Panc1 (cell line): ENCODE results near the gene ZNF282. TPM values are rescaled to one million over a fixed set of nuclear protein-coding genes. Genes with fewer than 3 reads are reported as not detected.

ENCODE experiments used
- ATAC-seq: fragments of 200-7000 bp; cut with Tn5 transposase; 2 replicates; pipeline ENCODE4 v1.9.1; 2020; ENCODE audit warnings: mild to moderate bottlenecking, moderate library complexity
- BruUV-seq: library from RNA; stranded (reverse); fragments of 400-500 nt; replicated peaks from 2 replicates; lab custom pipeline; 2021; lab: Mats Ljungman, UMichigan
- CTCF ChIA-PET: fragments of 300-600 bp; sonication (Branson Sonifier 250); formaldehyde crosslinking; loops from one replicate; lab custom pipeline; 2022; ENCODE audit warnings: antibody characterized with exemption; lab: Charles Lee
- POLR2A ChIA-PET: fragments of 300-600 bp; sonication (Branson Sonifier 250); formaldehyde crosslinking; loops from one replicate; lab custom pipeline; 2022; ENCODE audit warnings: antibody characterized with exemption; lab: Charles Lee
- DNase-seq: peaks from one replicate; pipeline ENCODE4 v3.0.0-alpha.2; 2010; ENCODE audit warnings: low read depth, low spot score
- H3K27ac ChIP-seq: 2 replicates; pipeline ENCODE4 v1.5.1; 2011; ENCODE audit warnings: mild to moderate bottlenecking, low read length, inconsistent platforms
- H3K27me3 ChIP-seq: fragments of 200-500 bp; sonication (Bioruptor generic); 2 replicates; pipeline ENCODE4 v1.6.0; 2014; ENCODE audit warnings: low read length, inconsistent platforms; ENCODE audit not compliant: control insufficient read depth, insufficient read depth
- H3K36me3 ChIP-seq: fragments of 200-500 bp; sonication (Bioruptor generic); 2 replicates; pipeline ENCODE4 v1.5.1; 2014; ENCODE audit warnings: inconsistent platforms, mild to moderate bottlenecking, low read length, moderate library complexity; ENCODE audit not compliant: control insufficient read depth, insufficient read depth
- H3K4me1 ChIP-seq: 2 replicates; pipeline ENCODE4 v1.5.1; 2011; ENCODE audit warnings: inconsistent platforms, mild to moderate bottlenecking, low read length, moderate library complexity; ENCODE audit not compliant: control insufficient read depth, insufficient read depth
- H3K4me3 ChIP-seq, 2 experiments: 2 replicates each; pipeline ENCODE4 v1.5.1; 2011 to 2012; ENCODE audit warnings: low read depth in 2 of 2, low read length in 2 of 2, mild to moderate bottlenecking in 2 of 2, inconsistent platforms in 1 of 2, moderate library complexity in 1 of 2
- H3K9me3 ChIP-seq: fragments of 200-500 bp; sonication (Bioruptor generic); 2 replicates; pipeline ENCODE4 v1.5.1; 2014; ENCODE audit warnings: low read depth, mild to moderate bottlenecking, inconsistent platforms, low read length, moderate library complexity; ENCODE audit not compliant: control insufficient read depth, insufficient read depth
- POLR2AphosphoS5 ChIP-seq: IDR thresholded peaks from 2 replicates; pipeline ENCODE4 v1.6.1; 2012; ENCODE audit warnings: mild to moderate bottlenecking, low read depth, low read length, moderate library complexity
- REST ChIP-seq, 2 experiments: IDR thresholded peaks; 2 replicates each; pipeline ENCODE4 v1.6.1; 2011 to 2012; ENCODE audit warnings: low read depth in 2 of 2, control low read depth in 1 of 2, low read length in 1 of 2, mild to moderate bottlenecking in 1 of 2, moderate library complexity in 1 of 2; ENCODE audit not compliant: insufficient read depth in 1 of 2
- SIN3A ChIP-seq: IDR thresholded peaks from 2 replicates; pipeline ENCODE4 v1.6.1; 2012; ENCODE audit warnings: low read depth, mild to moderate bottlenecking, low read length, moderate library complexity, borderline replicate concordance; ENCODE audit not compliant: insufficient read depth
- TCF7L2 ChIP-seq: IDR thresholded peaks from 2 replicates; pipeline ENCODE4 v1.6.1; 2011; ENCODE audit warnings: mild to moderate bottlenecking, low read depth, low read length, inconsistent platforms
- in situ Hi-C: cut with HindIII; loops from 2 replicates; pipeline ENCODE4 v1.10.0; 2016; ENCODE audit warnings: low sequenced_read_pairs, low pct_unique_long_range_greater_than_20kb
- intact Hi-C: fragments of 100-400 bp; cut with micrococcal nuclease; formaldehyde crosslinking; loops from one replicate; pipeline ENCODE4 v1.10.0; 2022; ENCODE audit not compliant: unreplicated experiment
- total RNA-seq: library from RNA; stranded (reverse); gene quantifications from one replicate; pipeline ENCODE4 v1.2.1, GENCODE V29; 2021; ENCODE audit not compliant: unreplicated experiment
- TF ChIP-seq, protein P1 (sequence below): fragments of 450-650 bp; IDR thresholded peaks from 2 replicates; pipeline ENCODE4 v1.5.1; 2017; ENCODE audit warnings: mild to moderate bottlenecking

ZNF282 gene
- total RNA-seq, 1 experiment from 2014 or later, result 31.6 TPM

- Histone ChIP-seq H3K4me1 (no peaks in the 10 kb centered on the region), H3K27ac (no peak overlapping the region), H3K4me3 (no peak overlapping the region), H3K27me3 (no peaks in the 10 kb centered on the region), H3K36me3 (no peaks in the 10 kb centered on the region), H3K9me3 (no peaks in the 10 kb centered on the region)
- no TSS peak for BruUV-seq
- POLR2A ChIA-PET, result interaction anchor here (0.6 kb wide), 1 partner anchor 594 kb away, joined by 3 read pairs; no protein-coding TSS in a partner anchor
- CTCF ChIA-PET, result interaction anchor here (0.7 kb wide), 1 partner anchor 16 kb away, joined by 8 read pairs; no protein-coding TSS in a partner anchor
- in situ Hi-C loops (no loop called here), intact Hi-C loops (no loop called here)
- DNase-seq (no peak), ATAC-seq (no peak)
- TF ChIP-seq SIN3A, result no peak
Measured at GRCh38 chr7:149252378-149252777, 57.0 kb downstream of the ZNF282 start.

DNA sequence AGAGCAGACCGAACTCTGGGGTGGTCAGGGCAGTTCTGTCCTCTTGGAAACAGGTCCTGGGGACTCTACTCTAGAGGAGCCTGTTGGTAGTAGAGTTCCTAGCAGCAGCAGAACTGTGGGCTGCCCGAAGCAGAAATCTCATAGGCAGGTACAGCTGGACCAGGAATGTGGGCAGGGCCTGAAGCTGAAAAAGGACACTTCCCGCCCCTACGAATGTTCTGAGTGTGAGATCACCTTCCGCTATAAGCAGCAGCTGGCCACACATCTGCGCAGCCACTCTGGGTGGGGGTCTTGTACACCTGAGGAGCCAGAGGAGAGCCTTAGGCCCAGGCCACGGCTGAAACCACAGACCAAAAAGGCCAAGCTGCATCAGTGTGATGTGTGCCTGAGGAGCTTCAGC, 58.3 kb downstream of the ZNF282 start:
- Histone ChIP-seq H3K27me3 (no peaks in the 10 kb centered on the region), H3K4me3 (no peak overlapping the region), H3K27ac (no peak overlapping the region), H3K36me3 (no peaks in the 10 kb centered on the region), H3K4me1 (no peaks in the 10 kb centered on the region), H3K9me3 (no peaks in the 10 kb centered on the region)
- no peak for TF ChIP-seq POLR2AphosphoS5
- TF ChIP-seq, protein P1, sequence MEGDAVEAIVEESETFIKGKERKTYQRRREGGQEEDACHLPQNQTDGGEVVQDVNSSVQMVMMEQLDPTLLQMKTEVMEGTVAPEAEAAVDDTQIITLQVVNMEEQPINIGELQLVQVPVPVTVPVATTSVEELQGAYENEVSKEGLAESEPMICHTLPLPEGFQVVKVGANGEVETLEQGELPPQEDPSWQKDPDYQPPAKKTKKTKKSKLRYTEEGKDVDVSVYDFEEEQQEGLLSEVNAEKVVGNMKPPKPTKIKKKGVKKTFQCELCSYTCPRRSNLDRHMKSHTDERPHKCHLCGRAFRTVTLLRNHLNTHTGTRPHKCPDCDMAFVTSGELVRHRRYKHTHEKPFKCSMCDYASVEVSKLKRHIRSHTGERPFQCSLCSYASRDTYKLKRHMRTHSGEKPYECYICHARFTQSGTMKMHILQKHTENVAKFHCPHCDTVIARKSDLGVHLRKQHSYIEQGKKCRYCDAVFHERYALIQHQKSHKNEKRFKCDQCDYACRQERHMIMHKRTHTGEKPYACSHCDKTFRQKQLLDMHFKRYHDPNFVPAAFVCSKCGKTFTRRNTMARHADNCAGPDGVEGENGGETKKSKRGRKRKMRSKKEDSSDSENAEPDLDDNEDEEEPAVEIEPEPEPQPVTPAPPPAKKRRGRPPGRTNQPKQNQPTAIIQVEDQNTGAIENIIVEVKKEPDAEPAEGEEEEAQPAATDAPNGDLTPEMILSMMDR, result no peak
- TF ChIP-seq TCF7L2, result no peak
- no peak for TF ChIP-seq REST (IDR thresholded peaks at IDR 0.05; ENCODE audit: insufficient read depth in 1 of 2, low read depth in 2 of 2, low read length in 1 of 2)
- no peak for TF ChIP-seq SIN3A
- no TSS peak for BruUV-seq
- ATAC-seq (no peak), DNase-seq (no peak)
- POLR2A ChIA-PET, result no interaction called here
- in situ Hi-C loops, result no loop called here
- CTCF ChIA-PET, result no interaction called here
- intact Hi-C loops, result no loop called here

DNA sequence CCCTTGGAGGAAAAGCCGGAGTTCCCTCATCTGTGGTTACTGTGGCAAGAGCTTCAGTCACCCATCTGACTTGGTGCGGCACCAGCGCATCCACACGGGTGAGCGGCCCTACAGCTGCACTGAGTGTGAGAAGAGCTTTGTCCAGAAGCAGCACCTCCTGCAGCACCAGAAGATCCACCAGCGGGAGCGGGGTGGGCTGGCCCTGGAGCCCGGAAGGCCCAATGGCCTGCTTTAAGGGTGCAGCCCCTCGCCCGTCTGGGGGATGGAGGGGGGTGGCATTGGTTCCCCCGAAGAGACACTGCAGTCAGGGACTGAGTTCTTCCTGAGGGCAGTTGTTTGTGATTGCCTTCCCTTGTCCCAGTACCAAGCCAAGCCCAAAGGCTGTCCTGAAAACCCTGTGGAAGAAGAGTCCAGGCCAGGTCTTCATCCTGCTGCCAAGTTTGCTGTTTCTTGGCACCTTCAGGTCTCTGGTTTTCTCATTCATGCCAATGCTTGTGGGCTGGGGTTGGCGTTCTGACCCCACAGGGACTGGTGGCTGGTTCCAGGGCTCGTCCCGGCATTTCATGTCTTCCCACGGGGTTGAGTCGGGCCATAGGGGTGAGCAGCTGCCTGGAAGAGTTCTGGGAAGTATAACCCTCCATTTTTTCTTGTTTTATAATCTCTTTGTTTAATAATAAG, 59.0 kb downstream of the ZNF282 start:
- TF ChIP-seq, protein P1, result no peak
- TF ChIP-seq POLR2AphosphoS5 (no peak), SIN3A (no peak), TCF7L2 (no peak), REST (IDR thresholded peaks at IDR 0.05; ENCODE audit: insufficient read depth in 1 of 2, low read depth in 2 of 2, low read length in 1 of 2) (no peak)
- DNase-seq (no peak), ATAC-seq (no peak)
- CTCF ChIA-PET, result no interaction called here
- Histone ChIP-seq H3K4me1 (no peaks in the 10 kb centered on the region), H3K27me3 (no peaks in the 10 kb centered on the region), H3K9me3 (no peaks in the 10 kb centered on the region), H3K4me3 (no peak overlapping the region), H3K27ac (no peak overlapping the region), H3K36me3 (no peaks in the 10 kb centered on the region)
- in situ Hi-C loops (no loop called here), intact Hi-C loops (no loop called here)
- BruUV-seq, result no TSS peak
- POLR2A ChIA-PET, result no interaction called here
